GM20000 (cell line): Measurements from ENCODE around the gene GPC1.

Experiments used
- DNase-seq: peaks from one replicate; pipeline ENCODE4 v3.0.0; 2012; ENCODE audit warnings: low spot score
- TF ChIP-seq, protein P1 (sequence below): IDR thresholded peaks from 2 replicates; pipeline ENCODE4 v1.5.1; 2012; ENCODE audit warnings: mild to moderate bottlenecking, control low read depth; ENCODE audit errors: extremely low read depth, missing control alignments

The GPC1 gene

DNA sequence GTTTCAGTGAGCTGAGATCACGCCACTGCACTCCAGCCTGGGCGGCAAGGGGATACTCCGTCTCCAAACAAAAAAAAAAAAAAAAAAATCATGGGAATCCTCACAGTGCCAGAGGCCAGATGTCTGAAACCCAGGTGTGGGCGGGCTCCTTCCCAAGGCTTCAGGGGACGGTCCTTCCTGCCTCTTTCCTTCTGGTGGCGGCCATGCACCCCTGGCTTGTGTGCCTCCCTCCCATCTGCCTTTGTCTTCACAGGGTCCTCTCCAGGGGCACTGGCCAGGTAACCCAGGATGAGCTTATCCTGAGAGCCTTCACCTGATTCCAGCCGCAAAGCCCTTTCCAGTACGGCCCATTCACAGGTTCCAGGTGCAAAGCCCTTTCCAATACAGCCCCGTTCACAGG is 40.9 kb upstream of the GPC1 start:
- no peak for DNase-seq
- TF ChIP-seq, protein P1, sequence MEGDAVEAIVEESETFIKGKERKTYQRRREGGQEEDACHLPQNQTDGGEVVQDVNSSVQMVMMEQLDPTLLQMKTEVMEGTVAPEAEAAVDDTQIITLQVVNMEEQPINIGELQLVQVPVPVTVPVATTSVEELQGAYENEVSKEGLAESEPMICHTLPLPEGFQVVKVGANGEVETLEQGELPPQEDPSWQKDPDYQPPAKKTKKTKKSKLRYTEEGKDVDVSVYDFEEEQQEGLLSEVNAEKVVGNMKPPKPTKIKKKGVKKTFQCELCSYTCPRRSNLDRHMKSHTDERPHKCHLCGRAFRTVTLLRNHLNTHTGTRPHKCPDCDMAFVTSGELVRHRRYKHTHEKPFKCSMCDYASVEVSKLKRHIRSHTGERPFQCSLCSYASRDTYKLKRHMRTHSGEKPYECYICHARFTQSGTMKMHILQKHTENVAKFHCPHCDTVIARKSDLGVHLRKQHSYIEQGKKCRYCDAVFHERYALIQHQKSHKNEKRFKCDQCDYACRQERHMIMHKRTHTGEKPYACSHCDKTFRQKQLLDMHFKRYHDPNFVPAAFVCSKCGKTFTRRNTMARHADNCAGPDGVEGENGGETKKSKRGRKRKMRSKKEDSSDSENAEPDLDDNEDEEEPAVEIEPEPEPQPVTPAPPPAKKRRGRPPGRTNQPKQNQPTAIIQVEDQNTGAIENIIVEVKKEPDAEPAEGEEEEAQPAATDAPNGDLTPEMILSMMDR = no peak

DNA sequence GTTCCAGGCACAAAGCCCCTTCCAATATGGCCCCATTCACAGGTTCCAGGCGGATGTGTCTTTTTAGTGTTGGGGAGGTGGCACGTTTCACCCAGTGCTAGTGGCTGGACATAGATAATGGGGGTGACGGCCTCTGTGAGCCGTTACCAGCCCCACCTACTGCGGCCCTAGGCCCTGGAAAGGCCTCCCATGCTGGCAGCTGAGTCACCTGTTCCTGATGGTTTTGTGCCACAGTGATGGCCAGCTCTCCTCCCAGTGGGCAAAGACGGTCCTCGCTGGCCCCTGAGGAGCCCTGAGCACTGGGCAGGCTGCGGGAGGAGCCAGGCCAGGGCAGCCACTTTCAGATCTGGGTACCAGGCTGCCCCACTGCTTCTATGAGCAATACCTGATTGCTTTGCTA is 40.0 kb upstream of the GPC1 start:
- no peak for DNase-seq
- TF ChIP-seq, protein P1 = no peak

DNA sequence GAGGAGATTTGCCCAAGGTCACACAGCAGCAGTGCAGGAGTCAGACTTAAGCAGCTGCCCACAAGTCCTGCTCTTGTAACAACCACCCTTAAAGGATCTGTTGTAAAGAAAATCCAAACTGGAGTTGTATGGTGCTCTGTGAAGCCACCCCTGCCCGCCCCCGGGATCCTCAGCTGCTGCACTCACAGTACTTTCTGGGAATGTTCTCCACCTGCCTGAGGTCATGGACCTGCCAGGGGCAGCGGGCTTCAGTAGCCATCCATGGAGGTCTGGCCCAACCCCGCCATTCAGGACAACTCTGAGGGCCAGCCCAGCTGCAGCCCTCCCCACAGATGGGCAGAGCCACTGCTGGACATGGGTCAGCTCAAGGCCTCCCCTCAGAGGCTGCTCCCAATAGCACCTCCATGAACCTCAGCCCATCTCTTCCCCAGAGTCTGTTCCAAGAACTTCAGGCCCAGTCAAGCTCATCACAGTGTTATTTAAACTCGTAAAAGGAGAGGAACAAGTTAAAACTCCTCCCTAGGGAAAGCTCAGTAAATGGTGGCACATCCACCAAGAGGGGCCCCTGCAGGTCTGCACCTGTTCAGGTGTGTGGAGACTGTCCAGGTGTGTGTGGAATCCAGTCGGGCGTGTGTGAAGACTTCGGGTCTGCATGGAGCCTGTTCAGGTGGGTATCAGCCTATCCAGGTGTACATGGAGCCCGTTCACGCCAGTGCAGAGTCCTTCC is 39.4 kb upstream of the GPC1 start:
- no peak for DNase-seq
- TF ChIP-seq, protein P1 = no peak

DNA sequence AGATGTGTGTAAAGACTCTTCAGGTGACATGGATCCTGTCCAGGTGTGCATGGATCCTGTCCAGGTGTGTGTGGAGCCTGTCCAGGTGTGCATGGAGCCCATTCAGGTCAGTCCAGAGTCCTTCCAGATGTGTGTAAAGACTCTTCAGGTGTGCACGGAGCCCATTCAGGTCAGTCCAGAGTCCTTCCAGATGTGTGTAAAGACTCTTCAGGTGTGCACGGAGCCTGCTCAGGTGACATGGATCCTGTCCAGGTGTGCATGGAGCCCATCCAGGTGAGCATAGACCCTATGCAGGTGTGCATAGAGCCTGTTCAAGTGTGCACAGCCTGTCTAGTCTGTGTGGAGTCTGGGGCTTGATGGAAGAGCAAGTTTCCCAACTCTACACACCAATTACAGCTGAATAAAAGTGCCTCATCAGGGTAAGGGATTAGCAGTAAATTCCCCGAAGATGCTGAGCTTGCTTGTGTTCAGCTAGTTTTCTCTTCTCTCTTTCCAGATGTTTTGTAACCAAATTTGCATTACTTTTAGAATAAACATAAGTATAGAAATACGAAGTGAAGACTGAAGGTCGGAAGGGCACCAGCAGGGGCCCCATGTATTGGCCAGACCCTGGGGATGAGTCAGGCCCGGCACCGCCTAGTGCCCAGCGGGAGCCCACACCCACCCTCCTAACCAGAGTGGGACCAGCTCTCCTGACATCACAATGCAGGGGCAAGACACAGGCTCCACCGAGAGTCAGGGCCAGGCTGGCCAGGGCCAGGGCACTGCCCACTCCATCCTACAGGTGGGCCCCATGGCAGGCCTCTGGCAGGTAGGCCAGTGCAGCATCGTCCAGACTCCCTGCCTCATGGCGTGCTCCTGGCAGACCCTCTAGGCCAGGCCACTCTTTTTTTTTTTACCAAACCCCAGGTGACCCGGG is 38.6 kb upstream of the GPC1 start:
- no peak for DNase-seq
- TF ChIP-seq, protein P1 = no peak

DNA sequence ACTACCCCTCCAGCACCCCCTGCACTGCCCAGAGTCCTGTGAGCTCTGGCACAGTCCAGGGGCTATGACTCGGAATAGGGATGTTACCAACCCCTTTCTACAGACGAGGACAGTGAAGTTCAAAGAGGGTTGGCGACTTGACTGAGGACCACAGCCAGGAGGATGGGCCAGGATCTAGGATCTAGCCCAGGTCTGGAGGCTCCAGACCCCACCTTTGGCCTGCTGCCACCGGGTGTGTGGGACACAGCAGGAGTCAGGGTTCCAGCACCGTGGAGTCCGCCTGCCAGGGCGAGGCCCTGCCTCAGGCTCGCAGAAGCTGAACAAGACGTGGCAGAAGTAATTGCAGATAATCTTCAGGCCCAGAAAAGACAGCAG is 37.9 kb upstream of the GPC1 start:
- TF ChIP-seq, protein P1 = no peak
- no peak for DNase-seq

DNA sequence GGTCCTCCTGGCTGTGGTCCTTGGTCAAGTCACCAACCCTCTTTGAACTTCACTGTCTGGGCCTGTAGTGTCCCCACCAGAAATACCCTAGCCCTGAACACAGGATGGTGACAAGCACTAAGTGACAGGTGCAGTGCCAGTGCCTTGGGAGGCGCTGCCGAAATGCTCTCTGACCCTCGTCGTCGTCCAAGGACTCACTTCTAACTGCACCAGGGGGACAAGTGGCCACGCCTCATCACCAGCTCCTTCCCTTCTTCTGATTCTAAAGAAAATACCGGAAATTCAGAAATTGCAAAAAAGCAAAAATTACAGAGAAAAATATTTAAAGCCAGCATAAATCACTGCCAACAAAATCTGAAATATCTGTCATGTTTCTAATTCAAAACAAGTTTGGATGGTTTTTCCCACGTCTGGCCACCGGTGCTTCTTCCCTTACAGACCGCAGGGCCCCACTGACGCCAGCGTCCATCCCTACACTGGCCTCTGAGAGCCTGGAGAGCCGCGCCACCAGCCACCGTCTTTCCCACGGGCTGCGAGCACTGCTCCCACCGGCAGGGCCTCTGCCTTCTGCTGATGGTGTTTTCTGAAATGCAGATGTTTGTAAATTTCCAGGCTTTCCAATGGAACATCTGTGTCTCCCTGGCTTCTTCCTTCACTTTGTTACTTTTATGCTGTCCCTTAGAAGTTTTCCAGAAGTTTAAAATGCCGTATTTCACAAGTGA is 37.4 kb upstream of the GPC1 start:
- TF ChIP-seq, protein P1 = no peak
- no peak for DNase-seq

DNA sequence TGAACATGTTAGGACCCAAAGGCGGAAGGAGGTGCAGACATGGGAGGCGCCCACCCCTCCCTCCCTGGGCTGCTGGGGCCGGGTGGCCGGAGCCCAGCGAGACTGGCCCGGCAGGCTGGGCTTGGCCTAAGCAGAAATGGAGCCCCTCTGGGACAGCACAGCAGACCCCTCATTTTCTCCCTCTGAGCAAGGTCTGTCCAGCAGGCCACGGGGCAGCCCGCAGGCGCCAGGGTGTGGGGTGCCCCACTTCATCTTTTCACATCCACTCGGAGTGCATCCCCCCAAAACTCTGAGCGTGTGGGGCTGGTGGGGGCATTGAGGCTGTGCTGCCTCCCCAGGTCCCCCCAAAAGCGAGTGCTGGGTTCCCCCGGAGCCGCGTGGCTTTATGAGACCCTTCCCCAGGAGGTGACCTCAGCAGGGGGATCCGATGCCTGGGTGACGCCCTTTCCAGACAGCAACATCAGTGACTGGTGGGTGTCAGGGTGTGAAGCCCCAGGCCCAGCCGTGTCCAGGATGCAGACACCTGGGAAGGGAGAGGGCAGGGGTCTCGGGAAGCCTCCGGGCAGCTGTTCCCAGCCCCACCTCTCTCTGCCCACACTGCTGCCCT is 36.7 kb upstream of the GPC1 start:
- TF ChIP-seq, protein P1 = no peak
- DNase-seq = no peak
